ENCODE measurements around the gene ETNK1.
A peak's percentile ranks its signal among the peaks of the same experiment; 100 is the strongest.
"Not testable (repeated sequence)": the region's sequence is repeated elsewhere in the genome, so short reads cannot be mapped to it uniquely, and the experiment has no call there.

ETNK1 gene

GRCh38 chr12:22624870-22625761 lies at the start of gene ETNK1:
Gene ETNK1 (plus strand): TSS chr12:22625171. CDS start chr12:22625431, 260 bp downstream.
- DNase-seq = peak; percentile 63 to 79 (median 72)

GRCh38 chr12:22576065-22576464 lies 48.9 kb upstream of the ETNK1 start:
- no peak for DNase-seq

GRCh38 chr12:22576473-22576872 lies 48.5 kb upstream of the ETNK1 start:
- no peak for DNase-seq

GRCh38 chr12:22577667-22578066 lies 47.3 kb upstream of the ETNK1 start:
- DNase-seq = no peak

GRCh38 chr12:22578328-22578727 lies 46.6 kb upstream of the ETNK1 start:
- DNase-seq = no peak

- DNase-seq = no peak
Measured at GRCh38 chr12:22588817-22589216, 36.2 kb upstream of the ETNK1 start.

- no peak for DNase-seq
Measured at GRCh38 chr12:22593864-22594263, 31.1 kb upstream of the ETNK1 start.

- not testable (repeated sequence) for DNase-seq
Measured at GRCh38 chr12:22597539-22597938, 27.4 kb upstream of the ETNK1 start.

- no peak for DNase-seq
Measured at GRCh38 chr12:22598141-22598762, 26.7 kb upstream of the ETNK1 start.

GRCh38 chr12:22598763-22599161 lies 26.2 kb upstream of the ETNK1 start:
- DNase-seq = no peak

- no peak for DNase-seq
Measured at GRCh38 chr12:22600181-22600580, 24.8 kb upstream of the ETNK1 start.

- DNase-seq = no peak
Measured at GRCh38 chr12:22609501-22609900, 15.5 kb upstream of the ETNK1 start.

- DNase-seq = no peak
Measured at GRCh38 chr12:22610131-22610530, 14.8 kb upstream of the ETNK1 start.

- DNase-seq = not testable (repeated sequence)
Measured at GRCh38 chr12:22612822-22613221, 12.1 kb upstream of the ETNK1 start.

GRCh38 chr12:22615963-22616501 lies 8.9 kb upstream of the ETNK1 start:
- DNase-seq = no peak

GRCh38 chr12:22617630-22618029 lies 7.3 kb upstream of the ETNK1 start:
- DNase-seq = no peak

- DNase-seq = no peak
Measured at GRCh38 chr12:22624548-22624869, 462 bp upstream of the ETNK1 start.

- peak in 4 of 6 experiments; percentile 7 to 38 (median 28) for DNase-seq
Measured at GRCh38 chr12:22625762-22626294, 857 bp downstream of the ETNK1 start.

GRCh38 chr12:22626406-22626805 lies 1.4 kb downstream of the ETNK1 start:
- peak in 2 of 6 experiments; percentile 6 for DNase-seq

- DNase-seq = no peak
Measured at GRCh38 chr12:22627371-22627770, 2.4 kb downstream of the ETNK1 start.

- no peak for DNase-seq
Measured at GRCh38 chr12:22628228-22628627, 3.3 kb downstream of the ETNK1 start.

- DNase-seq = peak in 2 of 6 experiments; percentile 14 to 34
Measured at GRCh38 chr12:22631863-22632463, 7.0 kb downstream of the ETNK1 start.

GRCh38 chr12:22634883-22635282 lies 9.9 kb downstream of the ETNK1 start:
- no peak for DNase-seq
